ENCODE data around the gene MAMLD1. TPM values are rescaled to one million over a fixed set of nuclear protein-coding genes. Genes with fewer than 3 reads are reported as not detected.

The MAMLD1 gene
- total RNA-seq, 1 donor from 2014 or later = 2.1 TPM

DNA sequence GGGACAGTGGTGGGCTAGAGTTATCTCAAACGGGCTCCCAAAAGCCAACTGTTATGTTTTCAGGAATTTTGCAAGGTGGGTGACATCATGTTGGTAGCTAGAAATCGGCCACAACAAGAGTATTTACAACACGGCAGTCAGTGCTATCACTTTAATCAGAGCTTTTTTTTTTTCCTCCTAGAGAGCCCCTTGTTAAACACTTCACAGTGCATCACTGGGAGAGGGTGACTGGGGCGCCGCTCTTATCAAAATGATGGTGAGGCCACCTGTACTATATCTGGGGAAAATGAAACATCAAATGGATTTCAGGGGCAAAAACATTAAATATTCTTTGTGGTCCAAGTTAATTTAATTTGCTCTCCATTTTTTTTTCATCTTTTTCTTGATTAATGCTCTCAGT, 44.9 kb downstream of the MAMLD1 start:
- DNase-seq = no peak

DNA sequence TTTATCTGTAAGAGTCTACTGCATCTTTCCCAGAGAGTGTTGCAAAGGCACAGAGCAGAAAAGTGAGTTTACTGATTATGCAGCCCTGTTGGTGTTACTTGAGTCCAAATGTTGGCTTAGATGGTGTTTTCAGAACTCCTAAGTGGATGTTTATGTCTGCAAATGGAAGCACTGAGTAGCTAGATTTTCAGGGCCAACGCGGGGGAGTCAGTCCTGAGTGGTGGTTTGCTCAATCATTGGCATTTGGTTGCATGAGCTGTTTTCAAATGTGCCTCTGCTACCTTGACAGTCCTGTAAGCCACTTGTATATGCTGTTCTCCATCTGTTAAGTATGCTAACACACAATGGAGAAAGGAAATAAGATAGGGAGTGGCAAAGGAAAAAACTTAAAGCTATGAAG, 45.4 kb downstream of the MAMLD1 start:
- DNase-seq = no peak

DNA sequence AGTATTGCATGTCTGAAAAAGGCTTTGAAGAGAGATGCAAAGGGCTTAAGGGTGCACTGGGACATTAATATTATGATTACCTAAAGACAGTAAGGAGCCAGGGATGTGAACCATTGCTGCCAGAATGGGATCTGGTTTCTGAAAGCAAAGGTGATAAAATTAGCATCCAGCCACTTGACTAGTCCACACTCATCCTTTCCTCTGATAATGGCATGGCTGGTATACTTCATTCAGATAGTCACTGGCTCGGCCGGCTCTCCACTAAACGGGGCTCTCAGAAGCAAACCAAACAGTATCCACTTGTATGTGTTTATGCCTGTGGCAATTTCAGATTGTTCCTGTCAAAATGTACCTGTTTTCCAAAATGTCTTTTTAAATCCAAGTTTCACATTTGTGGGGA, 46.4 kb downstream of the MAMLD1 start:
- DNase-seq = no peak

DNA sequence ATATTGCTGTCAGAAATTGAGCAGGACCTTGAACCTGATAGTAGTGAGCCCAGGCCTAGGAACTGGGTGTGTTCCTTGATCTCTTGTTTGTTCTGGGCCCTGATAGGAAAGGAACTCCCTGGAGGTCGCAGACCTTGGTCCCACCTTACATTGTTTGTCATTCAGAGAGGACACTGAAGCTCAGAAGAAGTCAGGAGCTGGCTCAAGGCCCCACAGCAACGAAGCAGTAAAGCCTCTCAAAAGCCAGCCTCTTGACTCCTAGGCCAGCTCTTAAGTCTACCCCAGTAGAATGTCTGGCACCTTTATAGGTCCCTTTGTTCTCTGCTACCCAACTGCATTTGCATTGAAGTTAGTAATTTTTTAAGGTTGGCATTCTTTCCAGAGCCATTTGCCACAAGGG, 46.8 kb downstream of the MAMLD1 start:
- no peak for DNase-seq

DNA sequence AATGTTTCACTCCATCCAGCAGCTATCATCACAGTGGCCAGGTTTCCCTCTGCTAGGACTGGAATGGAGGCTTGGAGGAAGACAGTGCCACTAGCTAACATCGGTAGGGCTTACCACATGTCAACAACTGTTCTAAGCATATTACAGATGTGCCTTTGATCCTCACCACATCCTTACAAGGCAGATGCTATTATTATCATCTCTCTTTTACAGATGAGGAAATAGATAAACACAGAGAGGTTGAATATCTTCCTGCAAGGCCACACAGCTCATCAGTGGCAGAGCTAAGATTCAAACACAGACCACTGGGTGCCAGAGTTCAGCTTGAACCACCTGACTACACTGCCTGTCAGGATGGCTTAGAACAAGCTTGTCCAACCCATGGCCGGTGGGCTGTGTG, 47.4 kb downstream of the MAMLD1 start:
- no peak for DNase-seq

DNA sequence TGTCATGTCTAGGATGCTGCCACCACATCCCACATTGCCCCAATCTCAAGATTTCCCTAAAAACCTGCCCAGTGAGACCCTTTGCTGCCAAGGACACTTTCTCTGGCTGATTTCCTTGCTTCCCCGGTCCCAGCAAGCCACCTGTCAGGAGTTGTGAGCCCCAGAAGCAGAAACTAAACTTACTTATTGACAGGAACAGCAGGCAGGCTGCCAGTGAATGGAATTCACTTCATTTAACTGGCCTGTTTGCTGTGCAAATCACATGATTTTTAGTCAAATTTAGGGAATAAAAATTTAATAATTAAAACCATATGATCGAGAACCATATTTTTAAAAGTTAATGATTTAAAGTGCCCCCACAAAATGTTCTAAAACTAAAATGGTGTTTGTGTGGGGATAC, 48.5 kb downstream of the MAMLD1 start:
- no peak for DNase-seq

DNA sequence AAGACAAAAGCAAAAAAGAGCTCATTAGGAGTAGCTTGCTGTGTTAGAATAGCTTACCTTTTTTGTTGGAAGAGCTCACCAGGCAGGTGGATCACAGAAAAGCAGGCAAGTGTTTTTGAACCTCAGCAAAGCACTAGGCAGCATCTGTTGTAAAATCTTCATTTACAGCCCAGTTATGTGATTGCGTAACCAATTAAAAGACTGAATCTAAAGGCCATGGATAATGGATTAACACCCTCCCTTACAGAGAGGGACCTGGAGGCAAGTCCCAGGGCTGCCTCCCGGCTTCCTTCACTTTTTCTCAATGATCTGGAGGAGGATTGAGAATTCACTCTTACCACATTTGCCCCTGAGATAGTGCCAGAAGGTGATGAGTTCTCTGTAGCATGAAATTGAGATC, 51.1 kb downstream of the MAMLD1 start:
- no peak for DNase-seq

DNA sequence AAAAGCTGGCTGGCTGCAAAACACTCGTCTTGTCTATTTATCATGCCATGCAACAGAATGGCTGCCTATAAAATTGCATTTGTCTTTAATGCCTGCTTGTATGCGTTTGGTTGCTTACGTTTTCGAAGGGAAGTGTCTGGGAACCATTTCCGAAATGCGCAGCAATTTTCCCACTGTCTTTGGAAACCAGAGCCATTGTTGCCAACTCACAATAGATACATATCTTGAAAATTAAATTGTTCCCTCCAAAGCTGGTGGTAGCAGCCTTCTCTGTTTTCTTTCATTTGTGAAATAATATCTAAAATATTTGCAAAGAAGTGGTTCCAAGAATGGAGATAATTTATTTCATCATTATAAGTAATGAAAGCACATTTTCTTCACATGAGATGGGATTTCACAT, 53.4 kb downstream of the MAMLD1 start:
- DNase-seq = peak; percentile 14

DNA sequence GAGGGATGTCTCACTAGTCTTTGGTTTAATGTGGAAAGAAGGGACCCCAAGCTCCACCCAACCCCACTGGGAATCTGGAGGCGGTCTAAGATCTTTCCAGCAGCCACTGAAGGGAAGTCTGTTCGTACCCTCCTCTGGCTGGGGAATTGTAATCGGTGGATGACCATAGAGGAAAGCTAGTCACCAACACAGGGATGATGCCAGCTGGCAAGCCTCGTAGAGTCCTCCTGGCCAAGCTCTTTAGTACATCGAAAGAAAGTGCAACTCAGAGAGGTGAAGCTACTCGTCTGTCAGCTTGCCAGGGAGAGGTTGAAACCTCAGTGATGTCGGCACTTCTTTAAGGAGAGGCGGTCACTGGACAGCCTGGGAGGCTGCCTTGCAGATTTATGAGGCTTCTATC, 58.7 kb downstream of the MAMLD1 start:
- DNase-seq = no peak

DNA sequence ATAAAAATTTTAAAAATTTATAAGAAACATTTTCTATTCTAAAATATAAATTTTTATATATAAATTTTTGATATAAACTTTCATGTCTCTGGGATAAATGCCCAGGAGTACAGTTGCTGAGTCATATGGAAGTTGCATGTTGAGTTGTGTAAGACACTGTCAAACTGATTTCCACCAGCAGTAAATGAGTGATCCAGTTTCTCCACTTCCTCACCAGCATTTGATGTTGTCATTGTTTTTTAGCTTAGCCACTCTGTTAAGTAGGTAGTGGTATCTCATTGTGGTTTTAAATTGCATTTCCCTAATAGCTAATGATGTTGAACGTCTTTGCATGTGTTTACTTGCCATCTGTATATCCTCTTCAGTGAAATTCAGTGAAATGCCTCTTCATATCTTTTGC, 66.5 kb downstream of the MAMLD1 start:
- no peak for DNase-seq

DNA sequence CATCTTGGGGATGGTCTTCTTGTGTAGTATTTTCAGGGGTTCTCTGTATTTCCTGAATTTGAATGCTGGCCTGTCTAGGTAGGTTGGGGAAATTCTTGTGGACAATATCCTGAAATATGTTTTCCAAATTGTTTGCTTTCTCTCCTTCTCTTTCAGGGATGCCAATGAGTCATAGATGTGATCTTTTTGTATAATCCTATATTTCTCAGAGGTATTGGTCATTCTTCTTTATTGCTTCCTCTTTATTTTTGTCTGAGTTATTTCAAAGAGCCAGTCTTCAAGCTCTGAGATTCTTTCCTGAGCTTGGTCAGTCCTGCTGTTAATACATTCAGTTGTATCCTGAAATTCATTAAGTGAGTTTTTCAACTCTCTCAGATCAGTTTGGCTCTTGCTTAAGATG, 73.1 kb downstream of the MAMLD1 start:
- no peak for DNase-seq

DNA sequence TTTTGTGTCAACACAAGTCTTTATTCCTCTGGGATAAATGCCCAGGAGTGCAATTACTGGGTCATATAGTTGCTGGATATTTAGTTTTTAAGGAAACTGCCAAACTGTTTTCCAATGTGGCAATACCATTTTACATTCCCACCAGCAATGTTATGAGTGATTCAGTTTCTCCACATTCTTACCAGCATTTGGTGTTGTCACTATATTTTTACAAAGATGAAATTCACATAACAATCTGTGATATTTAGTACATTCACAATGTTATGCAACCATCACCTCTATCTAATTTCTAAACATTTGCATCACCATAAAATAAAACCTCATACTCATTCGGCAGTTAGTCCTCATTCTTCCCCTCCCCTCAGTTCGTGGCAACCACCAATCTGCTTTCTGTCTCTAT, 75.0 kb downstream of the MAMLD1 start:
- no peak for DNase-seq

DNA sequence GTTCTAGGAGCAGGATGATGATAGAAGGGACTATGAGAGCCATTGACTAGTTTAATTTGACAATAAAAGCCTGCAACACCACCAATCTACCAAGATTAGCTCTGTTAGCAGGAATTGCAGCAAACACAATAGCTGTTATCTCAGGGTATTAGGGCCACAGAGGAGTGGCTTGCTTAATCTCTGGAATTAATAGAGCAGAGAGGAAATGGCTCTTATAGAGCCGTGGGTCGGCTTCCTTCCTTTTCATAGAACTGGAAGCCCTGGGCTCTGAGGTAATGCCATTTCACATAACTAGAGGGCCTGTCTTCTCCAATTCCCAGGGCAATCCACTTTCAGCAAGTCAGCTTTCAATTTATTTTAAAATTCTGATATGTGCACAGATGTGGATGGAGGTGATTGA, 83.0 kb downstream of the MAMLD1 start:
- DNase-seq = no peak

DNA sequence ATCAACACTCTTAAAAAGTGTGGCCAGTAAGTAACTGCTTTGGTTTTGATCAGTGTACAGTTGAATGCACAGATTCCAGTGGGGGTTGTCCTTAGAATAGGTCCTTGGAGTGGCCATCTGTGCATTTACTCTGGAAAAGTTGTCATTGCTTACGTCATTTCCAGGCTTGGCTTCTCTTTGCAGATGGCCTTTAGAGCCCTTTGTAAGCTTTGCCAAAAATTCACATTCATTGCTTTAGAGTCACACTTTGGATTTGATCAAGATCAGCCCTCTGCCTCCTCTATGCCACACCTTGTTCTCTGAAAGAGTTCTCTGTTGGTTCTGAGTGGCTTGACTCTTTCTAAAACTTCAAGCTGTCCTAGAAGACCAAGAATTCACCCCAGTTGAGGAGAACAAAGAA, 83.9 kb downstream of the MAMLD1 start:
- no peak for DNase-seq

DNA sequence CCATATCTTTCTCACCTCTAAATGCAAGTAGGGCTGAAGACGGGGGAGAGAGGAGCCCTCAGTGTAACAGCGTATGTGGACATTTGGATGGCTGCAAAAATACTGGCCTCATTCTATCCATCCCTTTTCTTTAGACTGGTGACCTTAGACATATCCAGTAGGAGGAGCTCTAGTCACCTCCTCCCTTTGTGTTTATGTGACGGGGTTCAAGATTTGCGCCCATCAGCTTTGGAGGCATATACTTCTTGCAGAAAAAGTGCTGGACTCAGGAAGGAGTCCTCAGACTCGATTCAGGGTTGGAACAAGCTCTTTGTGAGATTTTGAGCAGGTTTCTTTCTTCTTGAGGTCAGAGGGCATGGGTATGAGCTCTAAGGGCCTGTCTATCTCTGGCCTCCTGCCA, 86.2 kb downstream of the MAMLD1 start:
- DNase-seq = no peak

DNA sequence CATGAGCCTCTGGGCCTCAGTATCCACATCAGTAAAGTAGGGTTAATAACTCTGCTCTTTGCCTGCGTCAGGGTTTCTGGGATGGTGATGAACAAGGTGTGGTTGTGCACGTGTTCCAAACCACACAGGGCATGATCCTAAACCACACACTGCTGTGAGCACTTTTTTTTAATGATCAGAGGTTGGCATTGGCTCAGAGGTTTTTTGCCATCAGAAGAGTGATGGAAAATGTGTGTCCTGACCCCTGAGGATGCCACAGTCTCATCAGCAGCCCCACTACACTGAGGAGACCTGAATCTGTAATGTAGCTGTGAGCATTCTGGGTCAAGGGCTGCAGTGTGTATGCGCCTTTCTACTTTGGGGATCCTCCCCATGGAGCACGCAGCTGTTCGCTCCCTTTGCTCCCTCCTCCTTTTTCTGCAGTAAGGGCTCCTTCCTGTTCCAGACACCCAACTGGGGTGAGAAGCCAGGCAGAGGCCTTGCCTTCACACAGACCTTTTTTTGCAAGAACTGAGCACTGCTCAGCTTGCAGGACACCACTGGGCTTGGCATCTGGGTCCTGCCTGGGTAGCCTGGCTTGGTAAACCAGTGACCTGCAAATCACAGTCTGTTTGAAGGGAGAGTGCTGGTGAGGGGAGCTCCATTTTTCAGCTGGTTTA, 87.5 kb downstream of the MAMLD1 start:
- DNase-seq = no peak

DNA sequence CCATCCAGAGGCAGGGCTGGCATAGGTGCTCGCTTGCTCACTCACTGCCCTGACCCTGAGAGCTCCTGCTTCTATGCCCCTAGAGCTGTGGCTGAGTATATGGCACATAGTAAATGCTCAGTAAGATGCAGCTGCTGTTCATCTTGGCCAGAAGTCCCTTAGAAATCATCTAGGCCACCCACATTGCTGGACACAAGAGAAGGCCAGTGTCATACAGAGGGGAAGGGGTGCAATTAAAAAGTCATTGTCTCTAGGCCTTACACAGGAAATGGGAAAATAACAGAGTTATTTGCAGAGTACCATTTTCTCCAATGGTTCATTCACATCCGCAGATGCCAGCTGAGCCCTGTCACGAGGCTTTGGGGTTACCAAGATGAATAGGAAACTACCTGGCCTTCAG, 88.8 kb downstream of the MAMLD1 start:
- DNase-seq = no peak

DNA sequence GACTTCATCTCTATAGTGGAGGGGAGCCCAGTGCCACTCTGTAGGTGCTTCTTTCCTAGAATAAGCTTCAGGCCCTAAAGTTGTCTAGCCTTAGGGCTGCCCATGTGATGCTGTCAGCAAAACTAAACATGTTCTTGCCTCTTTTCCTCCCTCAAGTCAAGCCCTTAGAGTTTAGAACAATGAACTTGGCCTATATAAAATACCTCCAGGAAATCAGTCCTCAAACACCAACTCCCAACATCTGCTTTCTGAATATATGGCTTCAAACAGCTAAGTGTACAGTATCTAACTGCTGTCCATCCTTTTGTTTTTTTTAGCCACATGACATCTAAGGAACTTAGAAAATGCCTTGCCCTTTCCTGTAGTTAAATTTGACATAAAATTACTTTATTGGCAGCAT, 91.0 kb downstream of the MAMLD1 start:
- no peak for DNase-seq

DNA sequence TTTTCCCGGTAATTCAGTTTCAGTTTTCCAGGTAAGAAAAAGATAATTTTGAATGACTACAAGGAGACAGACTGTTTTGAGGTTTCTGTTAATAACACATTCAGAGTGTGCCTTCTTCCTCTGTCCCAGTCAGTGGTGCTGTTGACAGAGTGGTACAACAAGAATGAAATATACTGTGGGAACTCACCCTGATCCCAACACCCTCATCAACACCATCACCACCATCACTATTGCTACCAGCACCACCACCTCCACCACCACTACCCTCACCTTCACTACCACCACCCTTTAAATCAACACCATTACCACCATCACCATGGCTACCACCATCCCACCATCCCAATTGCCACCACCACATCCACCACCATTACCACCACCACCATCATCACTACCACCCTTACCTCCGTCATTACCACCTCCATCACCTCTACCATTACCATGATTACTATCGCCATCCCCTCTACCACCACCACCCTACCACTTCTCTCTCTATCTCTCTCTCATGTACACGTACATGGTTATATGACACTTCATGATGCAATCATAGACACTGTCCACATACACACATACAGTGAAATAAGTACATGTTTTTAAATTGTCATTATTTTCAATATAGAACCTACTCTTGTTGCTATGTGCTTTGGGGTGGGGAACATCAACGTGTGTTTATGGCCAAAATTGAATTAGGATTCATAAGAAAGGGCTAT, 91.5 kb downstream of the MAMLD1 start:
- DNase-seq = no peak

DNA sequence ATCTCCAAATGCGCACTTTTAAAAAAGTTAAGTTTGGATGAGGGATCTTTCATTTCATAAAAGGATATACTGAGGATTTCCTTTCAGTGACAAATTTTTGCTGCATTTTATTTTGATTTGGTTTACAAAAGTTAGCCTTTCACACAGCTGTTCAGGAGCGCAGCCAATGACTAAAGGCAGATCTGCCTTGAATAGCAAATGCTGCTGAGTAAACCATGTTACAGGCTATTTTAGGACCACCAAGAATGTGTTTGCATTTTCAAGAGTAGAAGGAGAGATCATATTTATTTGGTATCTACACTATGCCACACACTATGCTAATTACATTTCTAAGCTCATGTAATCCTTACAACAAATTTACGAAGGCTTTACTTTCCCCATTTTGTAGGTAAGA, 92.1 kb downstream of the MAMLD1 start:
- no peak for DNase-seq

DNA sequence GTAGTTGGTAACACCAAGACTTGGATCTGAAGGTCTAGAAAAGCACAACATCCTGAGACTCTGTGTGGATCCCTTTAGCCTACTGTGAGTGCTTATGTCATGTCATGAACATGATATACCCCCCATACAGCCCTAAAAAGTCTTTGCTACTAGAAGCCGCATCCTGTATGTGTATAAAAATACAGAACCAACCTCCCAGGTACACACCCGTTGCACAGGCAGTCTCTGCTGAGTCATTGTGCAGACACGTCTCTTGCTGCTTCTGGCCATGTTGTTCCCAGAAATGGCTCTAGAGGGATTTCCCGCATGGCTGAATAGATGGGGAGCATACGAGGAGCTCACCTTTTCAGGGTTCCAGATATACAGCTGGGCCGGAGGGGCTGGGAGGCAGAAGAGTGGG, 93.3 kb downstream of the MAMLD1 start:
- DNase-seq = no peak

DNA sequence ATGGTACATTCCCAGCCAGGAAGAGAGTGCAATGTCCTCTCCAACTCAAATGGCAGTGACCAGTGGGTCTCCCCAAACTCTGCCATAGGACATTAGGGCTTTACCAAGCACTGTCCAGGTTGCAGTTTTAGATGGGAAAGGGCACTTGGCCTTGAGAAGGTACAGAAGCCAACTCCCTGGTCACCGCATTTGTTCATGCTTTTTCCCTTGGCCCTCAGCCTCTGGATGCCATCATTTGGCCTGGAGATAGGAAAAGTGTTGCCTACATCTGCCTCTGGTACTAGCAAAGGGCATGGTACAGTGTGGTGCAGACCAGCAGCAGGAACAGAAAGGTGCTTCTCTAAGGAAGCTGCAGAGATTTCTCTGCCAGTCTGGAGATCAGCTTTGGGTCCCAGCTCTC, 93.8 kb downstream of the MAMLD1 start:
- DNase-seq = no peak

DNA sequence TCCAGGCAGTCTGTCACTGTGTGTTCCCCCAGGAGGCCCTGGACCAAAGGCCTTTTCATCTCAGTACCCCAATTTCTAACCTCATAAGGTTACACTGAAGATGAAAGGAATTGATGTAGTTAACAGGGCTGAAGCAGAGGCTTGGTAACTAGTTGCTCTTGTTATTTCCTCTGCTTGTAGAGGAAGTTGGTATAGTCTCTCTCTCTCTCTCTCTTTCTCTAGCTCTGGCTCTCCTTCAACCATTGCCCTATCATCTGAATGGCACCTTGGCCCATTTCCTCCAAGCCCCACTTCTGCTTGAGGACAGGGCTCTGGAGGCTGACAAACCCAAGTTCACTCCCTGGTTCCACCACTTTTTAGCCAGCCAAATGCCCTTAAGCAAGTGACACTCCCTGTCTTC, 96.1 kb downstream of the MAMLD1 start:
- DNase-seq = no peak

DNA sequence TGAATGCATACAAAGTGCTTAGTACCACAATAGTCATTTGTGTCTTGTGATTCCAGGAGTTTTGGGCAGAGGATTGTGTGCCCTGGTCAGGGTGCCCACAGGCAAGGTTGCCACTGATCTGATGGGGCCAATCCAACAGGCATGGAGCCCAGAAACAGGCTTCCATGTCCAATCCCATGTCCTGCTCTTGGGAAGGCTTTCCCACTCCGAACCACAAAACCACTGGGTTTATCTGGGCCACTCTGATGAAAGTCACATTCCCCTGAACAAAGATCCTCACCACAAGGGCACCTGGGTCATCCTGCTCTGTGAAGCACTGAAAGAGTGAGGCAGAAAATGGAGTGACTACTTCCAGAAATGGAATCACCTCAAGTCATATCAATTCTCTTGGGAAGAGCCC, 96.9 kb downstream of the MAMLD1 start:
- no peak for DNase-seq

DNA sequence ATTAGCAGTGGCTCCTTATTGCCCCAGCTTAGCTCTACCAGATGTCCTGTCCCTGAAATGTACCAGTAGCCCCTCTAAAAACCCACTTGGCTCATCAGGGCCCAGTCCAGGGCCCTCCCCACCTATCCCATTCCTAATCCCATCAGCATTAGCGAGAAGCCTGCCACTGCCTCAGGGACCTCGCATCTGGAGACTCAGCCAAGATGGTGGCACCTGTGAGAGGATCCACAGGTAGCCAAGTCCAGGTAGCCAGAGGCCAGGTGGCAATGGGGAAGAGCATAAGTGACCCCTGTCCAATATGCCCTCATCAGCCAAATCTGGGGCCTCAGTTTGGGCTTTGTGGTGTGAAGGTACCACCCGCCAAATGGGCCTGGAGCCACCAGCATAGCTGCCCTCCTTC, 97.7 kb downstream of the MAMLD1 start:
- DNase-seq = no peak

All from skin of body (tissue), 2 donors.